ENCODE results near the gene CTNNA1.

CTNNA1 gene

DNA sequence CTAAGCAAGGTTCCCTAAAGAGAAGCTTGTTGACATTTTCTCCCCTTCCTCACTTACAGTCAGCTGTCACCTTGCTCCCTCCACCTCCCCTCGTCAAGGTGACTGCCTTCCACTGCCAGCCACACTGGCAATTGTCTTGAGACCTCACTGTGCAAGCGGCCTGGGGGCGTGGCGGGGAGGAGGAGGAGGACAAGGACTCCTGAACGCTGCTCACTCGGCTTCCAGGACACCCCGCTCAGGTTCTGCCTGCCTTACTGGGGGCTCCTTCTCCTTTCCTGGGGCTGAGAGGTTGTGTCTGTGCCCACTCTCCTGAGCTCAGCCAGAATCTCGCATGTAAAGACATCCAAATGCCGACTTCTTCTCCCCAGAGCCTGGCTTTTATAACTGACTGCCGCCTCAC is 182.2 kb downstream of the CTNNA1 start:
- DNase-seq = no peak

DNA sequence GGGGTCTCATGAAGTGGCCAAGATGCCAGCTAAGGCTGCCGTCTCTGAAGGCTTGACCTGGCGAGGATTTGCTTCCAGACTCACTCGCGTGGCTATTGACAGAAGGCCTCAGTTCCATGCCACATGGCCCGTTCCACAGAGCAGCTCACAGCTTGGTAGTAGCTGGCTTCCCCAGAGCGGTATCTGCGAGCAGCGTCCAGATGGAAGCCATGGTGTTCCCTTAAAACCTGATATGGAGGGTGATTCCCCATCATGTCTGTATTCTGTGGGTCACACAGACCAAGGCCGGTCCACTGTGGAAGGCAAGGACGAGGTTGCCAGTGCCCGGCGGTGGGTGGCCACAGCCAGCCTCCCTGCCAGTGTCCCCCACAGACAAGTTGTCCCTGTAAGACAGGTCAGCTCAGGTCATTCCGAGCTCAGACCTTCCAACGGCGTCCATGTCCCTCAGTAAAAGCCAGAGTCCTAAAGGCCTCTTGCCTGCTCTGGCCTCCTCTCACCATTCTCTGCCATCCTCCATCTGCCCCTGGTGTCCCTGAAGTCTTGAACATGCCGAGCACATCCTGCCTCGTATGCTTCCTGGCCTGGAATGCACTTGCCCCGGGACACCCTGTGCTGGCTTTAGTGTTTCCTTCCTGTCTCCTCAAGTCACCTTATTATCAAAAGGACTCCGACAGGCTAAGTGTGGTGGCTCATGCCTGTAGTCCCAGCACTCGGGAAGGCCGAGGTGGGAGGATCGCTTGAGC is 183.2 kb downstream of the CTNNA1 start:
- no peak for DNase-seq

DNA sequence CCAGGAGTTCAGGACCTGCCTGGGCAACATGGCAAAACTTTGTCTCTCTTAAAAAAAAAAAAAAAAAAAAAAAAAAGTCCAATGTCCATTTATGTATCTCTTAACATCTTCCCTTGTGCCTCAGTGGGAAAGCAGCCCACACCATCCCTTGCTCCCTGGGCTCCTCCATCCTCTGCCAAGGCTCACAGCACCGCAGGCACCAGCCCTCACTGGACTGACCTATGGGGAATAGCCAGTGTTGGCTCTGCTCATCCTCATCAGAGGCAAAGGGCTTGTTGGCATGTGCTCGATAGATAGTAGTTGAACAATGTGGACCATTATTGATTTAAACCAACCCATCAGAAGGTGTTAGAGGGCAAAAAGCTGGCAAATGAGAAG is 183.7 kb downstream of the CTNNA1 start:
- DNase-seq = no peak

- no peak for DNase-seq
Observed at GRCh38 chr5:138937392-138938387, 184.5 kb downstream of the CTNNA1 start.

DNA sequence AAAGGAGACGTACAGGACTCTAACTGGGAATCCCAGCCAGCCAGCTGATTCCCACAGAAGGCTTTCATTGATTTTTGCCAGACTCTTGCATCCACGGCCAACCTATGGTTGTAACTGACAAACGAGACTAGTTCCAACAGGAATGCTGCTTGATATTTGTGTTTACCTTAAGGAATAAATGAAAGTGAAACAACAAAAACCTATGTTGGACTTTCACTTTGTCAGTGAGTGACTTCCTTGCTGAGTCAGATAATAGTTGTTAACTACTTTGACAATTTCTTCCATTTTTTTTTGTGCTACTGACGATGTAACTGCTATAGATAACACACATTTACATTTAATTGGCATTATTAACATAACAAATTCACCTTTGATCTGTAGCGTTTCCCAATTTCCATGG is 185.3 kb downstream of the CTNNA1 start:
- DNase-seq = no peak

DNA sequence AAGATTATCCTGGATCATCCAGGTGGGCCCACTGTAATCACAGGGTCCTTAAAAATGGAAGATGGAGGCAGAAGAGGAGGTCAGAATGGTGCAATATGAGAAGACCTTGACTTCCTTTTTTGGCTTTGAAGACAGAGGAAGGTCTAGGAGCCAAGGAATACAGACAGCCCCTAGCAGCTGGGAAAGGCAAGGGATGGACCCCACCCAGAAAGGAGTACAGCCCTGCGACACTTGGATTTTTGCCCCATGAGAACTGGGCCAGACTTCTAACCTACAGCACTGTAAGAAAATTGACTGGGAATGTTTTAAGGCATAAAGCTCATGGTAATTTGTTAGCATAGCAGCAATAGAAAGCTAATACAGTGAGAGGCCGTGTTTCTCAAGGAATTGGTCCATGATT is 188.8 kb downstream of the CTNNA1 start:
- no peak for DNase-seq

- DNase-seq = no peak
Observed at GRCh38 chr5:138942861-138943260, 189.6 kb downstream of the CTNNA1 start.

DNA sequence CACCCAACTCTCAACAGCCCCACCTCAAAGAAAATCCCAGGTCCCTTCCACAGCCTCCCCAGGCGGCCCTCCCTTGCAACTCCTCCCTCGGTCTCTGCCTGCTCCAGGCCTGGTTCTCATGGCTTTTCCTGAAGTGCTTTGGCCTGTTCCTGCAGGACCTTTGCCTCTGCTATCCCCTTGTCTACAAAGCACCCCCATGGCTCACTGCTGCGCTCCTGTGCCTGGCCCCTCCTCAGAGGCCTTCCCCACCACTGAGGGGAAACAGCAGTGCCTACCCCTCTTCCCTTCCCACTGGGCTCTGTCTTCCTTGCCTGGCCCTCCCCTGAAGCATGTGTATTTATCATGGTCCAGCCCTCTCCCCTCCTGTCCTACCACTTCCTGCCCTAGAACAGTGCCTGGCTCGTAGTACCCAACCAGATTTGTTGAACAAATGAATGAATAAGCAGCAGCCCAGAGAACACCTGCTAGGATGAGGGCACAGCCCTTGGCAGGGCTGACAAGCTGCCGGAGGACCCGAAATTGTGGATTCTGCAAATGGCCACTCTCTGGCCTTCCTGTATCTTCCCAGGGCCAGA is 190.5 kb downstream of the CTNNA1 start:
- DNase-seq = no peak

DNA sequence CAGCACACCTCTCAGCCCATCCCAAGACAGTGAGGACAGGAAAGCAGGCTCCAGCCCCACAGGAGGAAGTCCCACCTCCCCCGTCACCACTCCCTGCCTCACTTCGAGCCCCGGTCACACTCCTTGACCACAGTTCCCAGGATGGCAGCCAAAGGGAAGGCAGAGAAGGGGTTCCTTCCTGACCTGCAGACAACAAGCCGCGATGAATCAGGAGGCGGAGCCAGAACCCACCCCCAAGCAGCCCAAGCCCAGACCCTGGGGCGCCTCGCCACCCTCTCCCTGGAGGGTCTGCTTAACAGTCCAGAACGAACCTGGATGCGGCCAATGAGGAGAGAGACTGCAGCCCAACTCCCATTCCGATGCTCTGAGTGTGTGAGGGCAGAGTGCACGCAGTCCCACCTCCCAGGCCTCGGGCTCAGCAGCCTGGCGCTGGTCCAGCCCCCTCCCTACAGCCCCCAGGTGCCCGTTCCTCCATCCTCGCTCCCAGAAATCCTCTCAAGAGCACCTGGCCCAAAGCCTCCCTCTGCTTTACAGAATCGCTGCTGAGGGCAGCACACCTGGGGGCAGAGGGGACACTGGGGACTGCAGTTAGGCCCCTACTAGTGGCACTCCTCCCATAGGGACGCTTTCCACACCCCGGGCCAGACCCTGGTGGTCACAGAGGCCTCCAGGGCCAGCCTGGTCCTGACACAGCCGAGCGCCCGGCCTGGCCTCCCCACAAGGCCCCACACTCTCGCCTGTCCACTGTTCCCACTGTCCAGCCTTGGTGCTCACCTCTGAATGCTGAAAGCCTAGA is 191.5 kb downstream of the CTNNA1 start:
- no peak for DNase-seq

DNA sequence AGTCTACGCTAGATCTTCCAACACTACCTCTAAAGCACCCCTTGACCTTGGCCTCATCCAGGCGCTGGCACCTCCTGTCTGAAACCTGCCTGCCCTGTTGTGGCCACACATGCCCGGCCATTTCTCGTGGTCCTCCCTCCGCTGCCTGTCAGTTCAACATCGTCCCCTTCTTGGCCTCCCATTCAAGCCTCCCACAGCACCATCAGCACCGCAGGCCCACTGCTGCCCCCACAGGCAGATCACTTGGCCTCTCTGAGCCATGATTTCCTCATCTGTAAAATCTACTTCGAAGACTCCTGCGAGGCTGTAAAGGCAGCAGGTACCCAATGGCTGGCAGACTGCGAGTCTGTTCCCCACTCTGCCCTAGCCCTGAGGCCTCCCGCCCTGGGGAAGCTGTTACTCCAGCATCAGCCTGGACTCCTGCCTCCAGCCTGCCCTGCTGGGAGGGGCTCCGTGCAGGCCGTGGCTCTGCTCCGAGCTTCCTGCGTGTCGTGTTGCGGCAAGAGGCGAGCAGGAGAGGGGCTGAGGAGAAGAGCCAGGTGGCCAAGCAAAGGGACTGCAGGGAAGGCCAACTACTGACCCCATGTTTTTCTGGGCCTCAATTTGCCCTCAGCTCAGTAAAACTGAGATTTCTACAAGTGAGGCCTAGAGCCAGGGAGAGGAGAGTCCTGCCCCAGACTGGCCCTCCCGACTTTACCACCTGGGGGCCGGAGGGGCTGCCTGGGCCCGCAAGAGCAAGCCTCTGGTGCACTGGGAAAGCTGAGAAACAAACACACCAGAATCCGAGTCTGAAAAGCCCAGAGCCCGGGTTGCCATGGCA is 192.4 kb downstream of the CTNNA1 start:
- no peak for DNase-seq

- no peak for DNase-seq
Observed at GRCh38 chr5:138946241-138946623, 193.0 kb downstream of the CTNNA1 start.

- no peak for DNase-seq
Observed at GRCh38 chr5:138946831-138947560, 193.8 kb downstream of the CTNNA1 start.

DNA sequence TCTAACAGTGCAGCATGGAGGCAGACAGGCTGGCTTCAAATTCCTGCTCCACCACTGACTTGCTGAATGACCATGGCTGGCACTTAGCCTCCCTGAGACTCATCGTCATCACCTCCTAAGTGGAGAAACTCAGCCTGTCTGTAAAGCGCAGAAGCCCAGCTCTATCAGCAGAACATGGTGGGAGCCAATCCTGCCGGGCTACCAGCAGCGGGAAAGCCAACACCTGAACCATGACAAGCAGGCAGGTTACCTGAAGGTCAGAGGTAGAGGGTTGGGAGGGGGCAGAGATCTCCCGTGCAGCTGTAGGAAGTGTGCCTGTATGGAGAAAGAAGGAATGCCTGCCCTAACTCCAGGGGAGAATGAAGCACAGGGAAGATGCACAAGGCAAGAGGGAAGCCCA is 194.6 kb downstream of the CTNNA1 start:
- no peak for DNase-seq

DNA sequence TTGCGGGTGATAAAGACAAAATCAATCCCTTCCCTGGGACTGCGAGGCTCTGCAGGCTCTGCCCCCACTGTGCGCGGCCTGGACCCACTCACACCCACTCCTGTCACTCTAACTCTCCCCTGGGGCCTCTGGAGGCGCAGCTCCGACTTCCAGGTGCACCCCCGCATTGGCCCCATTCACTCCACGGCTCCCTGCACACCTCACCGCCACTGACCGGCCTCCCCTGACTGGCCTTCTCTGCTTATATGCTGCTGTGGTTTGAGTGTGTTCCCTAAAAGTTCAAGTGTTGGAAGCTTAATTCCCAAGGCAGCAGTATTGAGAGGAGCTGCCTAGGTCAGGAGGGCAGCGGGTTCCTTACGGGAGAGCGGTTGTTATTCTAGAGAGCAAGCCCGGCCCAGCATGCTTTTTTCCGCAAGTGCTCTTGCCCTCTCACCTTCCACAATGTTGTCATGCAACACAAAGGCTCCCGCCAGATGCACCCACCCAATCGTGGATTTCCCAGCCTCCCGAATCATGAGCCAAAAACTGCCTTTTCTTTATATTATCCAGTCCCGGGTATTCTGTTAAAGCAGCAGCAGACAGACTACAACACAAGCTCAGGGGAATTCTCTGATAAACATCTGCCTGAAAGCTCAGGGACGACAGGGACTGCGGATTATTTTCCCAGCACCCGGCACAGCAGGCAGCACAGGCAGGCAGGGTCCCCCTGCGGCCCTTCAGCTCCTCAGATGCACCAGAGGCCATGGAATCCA is 195.4 kb downstream of the CTNNA1 start:
- DNase-seq = no peak

DNA sequence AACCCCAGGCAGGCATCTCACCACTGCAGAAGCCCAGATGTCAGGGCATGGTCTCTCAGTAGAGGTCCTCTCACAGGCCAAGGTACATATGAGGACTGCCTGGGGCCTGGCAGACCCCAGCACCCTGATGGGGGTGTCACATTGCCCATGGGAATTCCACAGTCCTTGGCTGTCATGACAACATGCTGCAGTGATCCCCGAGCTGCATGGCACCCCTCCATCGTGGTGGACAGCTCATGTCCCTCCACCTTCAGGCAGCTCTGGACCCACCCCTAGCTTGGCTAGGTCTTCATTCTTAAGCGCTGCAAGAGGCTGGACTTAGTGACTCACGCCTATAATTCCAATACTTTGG is 196.0 kb downstream of the CTNNA1 start:
- DNase-seq = no peak

DNA sequence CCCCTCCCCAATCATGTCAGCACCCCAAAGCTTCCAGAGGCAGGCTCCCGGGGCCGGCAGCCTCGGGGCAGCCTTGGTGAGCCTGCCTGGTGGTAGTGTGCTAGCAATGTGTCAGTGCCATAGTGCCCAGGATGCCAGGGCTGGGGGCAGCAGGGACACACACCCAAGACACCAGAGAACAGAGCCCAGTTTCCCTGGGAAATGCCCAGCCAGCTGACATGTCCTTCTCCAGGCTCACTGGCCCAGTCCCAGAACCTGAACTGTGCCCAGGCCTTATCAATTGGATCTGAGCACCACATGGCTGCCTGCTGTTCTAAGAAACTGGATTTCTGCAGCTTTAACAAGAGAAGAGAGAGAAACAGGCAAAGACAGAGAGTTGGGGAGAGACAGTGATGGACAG is 196.8 kb downstream of the CTNNA1 start:
- no peak for DNase-seq

- DNase-seq = peak; percentile 27
Observed at GRCh38 chr5:138950421-138951031, 197.3 kb downstream of the CTNNA1 start.

DNA sequence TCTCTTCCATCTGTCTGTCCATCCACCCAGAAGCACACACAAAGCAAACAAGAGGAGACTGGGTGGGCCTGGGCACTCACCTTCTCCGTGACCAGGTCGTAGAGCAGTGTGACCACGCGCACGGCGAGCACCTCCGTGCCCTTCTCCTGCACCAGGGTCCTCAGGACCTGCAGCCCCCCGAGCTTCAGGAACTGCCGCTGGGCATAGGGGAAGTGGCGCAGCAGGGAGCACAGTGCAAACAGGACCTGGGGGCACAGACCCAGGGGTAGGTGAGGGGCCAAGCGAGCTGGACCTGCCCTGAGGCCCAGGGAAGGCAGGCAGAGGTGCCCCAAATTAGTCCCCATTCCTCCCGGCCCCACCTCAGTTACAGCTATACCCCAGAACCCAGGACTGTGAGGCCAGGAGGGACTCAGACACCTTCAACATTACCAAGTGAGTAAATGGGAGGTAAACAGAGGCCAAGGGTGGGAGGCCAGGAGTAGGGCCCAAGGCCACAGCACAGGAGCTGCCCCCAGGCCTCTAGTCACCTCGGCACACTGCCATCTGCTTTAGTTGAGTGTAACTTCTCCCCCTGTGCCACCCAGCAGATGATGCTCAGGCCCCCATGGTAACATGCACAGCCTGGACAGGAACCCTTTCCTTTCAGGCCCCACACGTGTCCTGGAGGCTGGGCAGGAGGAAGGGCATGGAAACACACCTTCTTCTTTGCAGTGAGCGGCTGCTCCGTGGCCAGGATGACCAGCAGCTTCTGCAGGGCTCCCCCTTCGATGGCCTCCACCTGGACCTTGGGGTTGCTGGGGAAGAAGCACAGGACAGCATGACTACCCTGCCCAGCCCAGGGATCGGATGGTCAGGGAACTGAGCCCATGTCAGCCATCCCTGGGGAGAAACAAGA is 198.1 kb downstream of the CTNNA1 start:
- DNase-seq = peak; percentile 9

All from SHP77 treated with DMSO at 0.1 percent for 48 hours (cell line).